ENCODE results near the gene MRPL28.
A peak's percentile ranks its signal among the peaks of the same experiment; 100 is the strongest.

DNA sequence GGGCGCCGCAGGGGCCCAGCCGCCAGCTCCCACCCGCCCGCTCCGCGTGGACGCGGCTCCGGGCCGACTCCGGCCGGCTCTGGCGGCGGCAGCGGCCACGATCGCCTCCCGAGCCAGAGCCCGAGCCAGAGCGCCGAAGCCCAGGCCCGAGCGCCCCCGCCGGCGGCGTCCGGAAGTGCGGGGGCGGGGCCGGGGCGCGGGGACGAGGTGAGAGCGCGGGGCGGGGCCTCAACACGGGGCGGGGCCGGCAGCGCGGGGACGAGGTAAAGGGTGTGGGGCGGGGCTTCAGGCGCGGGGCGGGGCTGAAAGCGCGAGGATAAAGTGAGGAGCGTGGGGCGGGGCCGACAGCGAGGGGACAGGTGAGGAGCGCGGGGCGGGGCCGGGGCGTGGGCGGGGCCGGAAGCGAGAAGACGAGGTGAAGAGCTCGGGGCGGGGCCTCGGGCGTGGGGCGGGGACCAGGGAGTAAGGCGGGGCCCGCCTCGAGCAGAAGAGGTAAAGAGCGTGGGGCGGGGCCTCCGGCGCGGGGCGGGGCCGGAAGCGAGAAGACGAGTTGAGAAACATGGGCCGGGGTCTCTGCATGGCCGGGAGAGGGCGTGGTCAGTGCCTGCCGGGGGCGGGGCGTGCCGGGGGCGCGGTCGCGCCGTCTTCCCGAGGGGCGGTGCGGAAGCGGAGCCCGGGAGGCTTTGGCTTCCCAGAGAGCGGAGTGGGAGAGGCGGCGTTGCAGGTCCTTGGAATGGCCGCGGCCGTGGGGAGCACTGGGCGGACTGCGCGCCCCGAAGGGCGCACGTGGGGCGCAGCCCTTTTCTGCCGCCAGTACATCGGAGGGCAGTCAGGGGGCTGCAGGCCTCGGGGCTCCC is 17.6 kb downstream of the MRPL28 start, which contains the start of gene AXIN1:
- TF ChIP-seq, protein P1, sequence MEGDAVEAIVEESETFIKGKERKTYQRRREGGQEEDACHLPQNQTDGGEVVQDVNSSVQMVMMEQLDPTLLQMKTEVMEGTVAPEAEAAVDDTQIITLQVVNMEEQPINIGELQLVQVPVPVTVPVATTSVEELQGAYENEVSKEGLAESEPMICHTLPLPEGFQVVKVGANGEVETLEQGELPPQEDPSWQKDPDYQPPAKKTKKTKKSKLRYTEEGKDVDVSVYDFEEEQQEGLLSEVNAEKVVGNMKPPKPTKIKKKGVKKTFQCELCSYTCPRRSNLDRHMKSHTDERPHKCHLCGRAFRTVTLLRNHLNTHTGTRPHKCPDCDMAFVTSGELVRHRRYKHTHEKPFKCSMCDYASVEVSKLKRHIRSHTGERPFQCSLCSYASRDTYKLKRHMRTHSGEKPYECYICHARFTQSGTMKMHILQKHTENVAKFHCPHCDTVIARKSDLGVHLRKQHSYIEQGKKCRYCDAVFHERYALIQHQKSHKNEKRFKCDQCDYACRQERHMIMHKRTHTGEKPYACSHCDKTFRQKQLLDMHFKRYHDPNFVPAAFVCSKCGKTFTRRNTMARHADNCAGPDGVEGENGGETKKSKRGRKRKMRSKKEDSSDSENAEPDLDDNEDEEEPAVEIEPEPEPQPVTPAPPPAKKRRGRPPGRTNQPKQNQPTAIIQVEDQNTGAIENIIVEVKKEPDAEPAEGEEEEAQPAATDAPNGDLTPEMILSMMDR (IDR thresholded peaks at IDR 0.05; ENCODE audit: low read depth, low read length, poor library complexity, severe bottlenecking) = peak; percentile 28
- no peak for TF ChIP-seq EZH2phosphoT487 (IDR thresholded peaks at IDR 0.05; ENCODE audit: borderline replicate concordance, low read length)

All from DOHH2 (cell line).